ENCODE measurements around the gene SCYGR5.

SCYGR5 gene

DNA sequence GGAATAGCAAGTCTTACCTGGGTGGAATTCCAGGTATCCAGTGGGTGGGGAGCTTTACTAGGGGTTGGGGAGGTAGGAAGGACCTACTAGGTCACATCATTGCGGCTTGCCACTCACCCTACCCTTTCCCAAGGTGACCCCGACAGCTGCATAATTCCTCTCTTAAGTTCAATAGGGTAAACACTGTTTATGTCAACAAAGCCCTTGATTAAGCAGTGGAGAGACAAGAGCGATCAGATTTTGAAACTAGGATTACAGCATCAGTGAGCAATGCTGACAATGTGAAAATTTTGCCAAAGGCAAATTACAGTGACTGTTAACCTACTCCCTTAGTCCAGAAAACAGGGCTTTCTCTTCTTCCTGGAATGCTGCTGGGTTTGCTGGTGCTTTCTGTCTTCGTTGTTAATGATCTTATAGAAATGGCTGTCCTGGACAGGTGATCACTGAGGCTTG is 36.7 kb downstream of the SCYGR5 start:
- DNase-seq (ENCODE audit: insufficient read length, low spot score) (no peak), FAIRE-seq (no peak)
- TF ChIP-seq TAF1 (IDR thresholded peaks at IDR 0.05; ENCODE audit: low read depth, low read length) (no peak), POLR2AphosphoS5 (IDR thresholded peaks at IDR 0.05; ENCODE audit: low read depth, low read length) (no peak), SPI1 (IDR thresholded peaks at IDR 0.05; ENCODE audit: low read depth, low read length) (no peak), POU2F2 (IDR thresholded peaks at IDR 0.05; ENCODE audit: low read depth, low read length) (no peak), PAX5 (IDR thresholded peaks at IDR 0.05; ENCODE audit: insufficient read depth, low read length, severe bottlenecking) (no peak), POLR2A (IDR thresholded peaks at IDR 0.05; ENCODE audit: low read depth, low read length) (no peak)

DNA sequence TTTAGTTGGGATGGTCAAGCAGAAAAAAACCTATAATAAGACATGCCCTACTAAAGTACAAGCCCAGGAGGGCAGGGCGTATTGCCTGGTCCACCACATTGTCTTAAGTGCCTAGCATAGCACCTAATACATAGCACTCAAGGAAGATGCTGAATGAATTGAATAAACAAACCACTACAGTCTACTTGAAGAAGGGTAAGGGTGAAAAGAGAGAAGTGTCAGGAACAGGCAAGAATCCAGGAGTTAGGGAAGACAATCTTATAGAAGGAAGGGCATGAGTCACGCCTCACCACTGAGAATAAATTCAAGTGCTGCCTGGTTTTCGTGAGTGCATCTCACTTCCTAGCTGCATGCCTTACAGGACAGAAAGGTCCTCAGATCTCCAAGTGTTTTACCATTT is 37.4 kb downstream of the SCYGR5 start:
- FAIRE-seq = no peak
- DNase-seq (ENCODE audit: insufficient read length, low spot score) = no peak
- TF ChIP-seq POU2F2 (IDR thresholded peaks at IDR 0.05; ENCODE audit: low read depth, low read length) = no peak
- no peak for TF ChIP-seq TAF1 (IDR thresholded peaks at IDR 0.05; ENCODE audit: low read depth, low read length)
- TF ChIP-seq SPI1 (IDR thresholded peaks at IDR 0.05; ENCODE audit: low read depth, low read length) = no peak

DNA sequence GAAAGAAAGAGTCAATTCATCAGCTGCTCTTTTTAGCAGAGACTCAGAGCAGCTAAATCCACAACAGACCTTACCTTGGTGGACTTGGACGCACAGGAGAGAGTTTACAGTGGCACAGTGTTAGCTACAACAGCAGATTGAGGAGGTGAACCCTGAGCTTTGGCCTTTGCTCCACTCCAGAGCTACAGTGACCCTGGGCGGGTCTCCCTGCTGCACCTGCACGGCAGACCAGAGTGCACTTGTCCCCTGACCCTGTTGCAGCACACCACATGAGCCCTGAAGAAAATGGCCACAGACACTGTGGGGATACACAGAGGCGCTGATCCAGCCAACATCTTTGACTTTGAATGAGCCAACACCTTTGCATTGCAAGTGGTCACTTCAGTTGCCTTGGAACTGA is 40.3 kb downstream of the SCYGR5 start:
- DNase-seq (ENCODE audit: insufficient read length, low spot score) (no peak), FAIRE-seq (no peak)
- no peak for TF ChIP-seq PAX5 (IDR thresholded peaks at IDR 0.05; ENCODE audit: insufficient read depth, low read length, severe bottlenecking)
- TF ChIP-seq SPI1 (IDR thresholded peaks at IDR 0.05; ENCODE audit: low read depth, low read length) = no peak
- TF ChIP-seq POU2F2 (IDR thresholded peaks at IDR 0.05; ENCODE audit: low read depth, low read length) = no peak
- no peak for TF ChIP-seq POLR2AphosphoS5 (IDR thresholded peaks at IDR 0.05; ENCODE audit: low read depth, low read length)
- TF ChIP-seq TAF1 (IDR thresholded peaks at IDR 0.05; ENCODE audit: low read depth, low read length) = no peak
- TF ChIP-seq POLR2A (IDR thresholded peaks at IDR 0.05; ENCODE audit: low read depth, low read length) = no peak

DNA sequence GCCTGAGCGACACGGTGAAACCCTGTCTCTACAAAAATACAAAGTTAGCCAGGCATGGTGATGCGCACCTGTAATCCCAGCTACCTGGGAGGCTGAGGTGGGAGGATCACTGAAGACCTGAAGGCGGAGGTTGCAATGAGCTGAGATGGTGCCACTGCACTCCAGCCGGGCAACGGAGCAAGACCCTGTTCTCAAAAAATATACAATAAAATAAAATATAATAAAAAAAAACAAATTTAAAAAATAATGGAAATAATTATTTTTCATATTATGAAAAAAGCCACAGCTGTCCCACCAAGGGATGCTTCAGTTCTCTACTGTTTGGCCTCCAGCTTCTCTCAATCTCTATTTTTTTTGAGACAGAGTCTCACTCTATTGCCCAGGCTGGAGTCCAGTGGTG is 40.8 kb downstream of the SCYGR5 start:
- no peak for TF ChIP-seq SPI1 (IDR thresholded peaks at IDR 0.05; ENCODE audit: low read depth, low read length)
- TF ChIP-seq PAX5 (IDR thresholded peaks at IDR 0.05; ENCODE audit: insufficient read depth, low read length, severe bottlenecking) = no peak
- no peak for TF ChIP-seq POLR2AphosphoS5 (IDR thresholded peaks at IDR 0.05; ENCODE audit: low read depth, low read length)
- no peak for TF ChIP-seq POU2F2 (IDR thresholded peaks at IDR 0.05; ENCODE audit: low read depth, low read length)
- no peak for TF ChIP-seq TAF1 (IDR thresholded peaks at IDR 0.05; ENCODE audit: low read depth, low read length)
- TF ChIP-seq POLR2A (IDR thresholded peaks at IDR 0.05; ENCODE audit: low read depth, low read length) = no peak
- FAIRE-seq (no peak), DNase-seq (ENCODE audit: insufficient read length, low spot score) (no peak)

DNA sequence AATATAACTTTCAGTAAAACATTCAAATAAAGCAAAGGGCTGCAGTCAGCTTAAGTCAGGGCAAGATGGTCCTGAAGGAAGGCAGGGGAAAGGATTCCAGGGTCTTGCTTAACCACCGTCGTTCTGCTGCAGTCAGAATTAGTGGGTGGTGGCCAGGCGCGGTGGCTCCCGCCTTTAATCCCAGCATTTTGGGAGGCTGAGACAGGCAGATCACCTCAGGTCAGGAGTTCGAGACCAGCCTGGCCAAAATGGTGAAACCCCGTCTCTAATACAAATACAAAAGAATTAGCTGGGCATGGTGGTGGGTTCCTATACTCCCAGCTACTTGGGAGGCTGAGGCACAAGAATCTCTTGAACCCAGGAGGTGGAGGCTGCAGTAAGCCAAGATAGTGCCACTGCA is 44.4 kb downstream of the SCYGR5 start:
- TF ChIP-seq SPI1 (IDR thresholded peaks at IDR 0.05; ENCODE audit: low read depth, low read length) (no peak), TAF1 (IDR thresholded peaks at IDR 0.05; ENCODE audit: low read depth, low read length) (no peak), POLR2AphosphoS5 (IDR thresholded peaks at IDR 0.05; ENCODE audit: low read depth, low read length) (no peak), POLR2A (IDR thresholded peaks at IDR 0.05; ENCODE audit: low read depth, low read length) (no peak), POU2F2 (IDR thresholded peaks at IDR 0.05; ENCODE audit: low read depth, low read length) (no peak), PAX5 (IDR thresholded peaks at IDR 0.05; ENCODE audit: insufficient read depth, low read length, severe bottlenecking) (no peak)
- DNase-seq (ENCODE audit: insufficient read length, low spot score) = no peak
- FAIRE-seq = no peak

DNA sequence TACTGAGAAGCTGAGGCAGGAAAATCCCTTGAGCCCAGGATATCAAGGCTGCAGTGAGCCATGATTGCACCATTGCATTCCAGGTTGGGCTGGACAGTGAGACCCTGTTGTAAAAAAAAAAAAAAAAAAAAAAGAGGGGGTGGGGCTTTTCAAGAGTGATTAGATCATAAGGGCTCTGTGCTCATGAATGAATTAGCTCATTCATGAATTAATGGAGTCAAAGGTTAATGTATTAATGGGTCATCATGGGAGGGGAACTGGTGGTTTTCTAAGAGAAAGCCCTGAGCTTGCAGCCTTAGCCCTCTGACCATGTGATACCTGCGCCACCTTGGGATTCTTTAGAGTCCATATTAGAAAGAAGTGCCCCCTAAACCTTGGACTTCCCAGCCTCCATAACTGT is 46.7 kb downstream of the SCYGR5 start:
- no peak for FAIRE-seq
- TF ChIP-seq POU2F2 (IDR thresholded peaks at IDR 0.05; ENCODE audit: low read depth, low read length) = no peak
- no peak for DNase-seq (ENCODE audit: insufficient read length, low spot score)

DNA sequence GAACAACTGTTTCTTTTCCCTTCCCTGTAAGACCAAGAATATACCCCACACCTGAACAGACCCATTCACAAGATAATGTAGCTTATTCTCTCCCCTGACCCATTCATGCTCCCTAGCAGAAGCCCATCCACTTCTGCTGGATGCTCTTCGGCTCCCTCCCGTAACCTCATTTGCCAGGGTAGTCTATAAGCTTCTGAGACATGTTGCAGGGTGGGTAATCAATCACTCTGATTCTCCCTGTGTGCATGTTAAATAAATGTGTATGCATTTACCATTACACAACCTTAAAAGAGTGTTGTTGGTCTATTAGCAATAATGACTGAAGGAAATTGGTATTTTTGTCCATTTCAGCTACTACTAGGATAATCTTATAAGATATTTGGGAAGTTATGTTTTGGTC is 49.9 kb downstream of the SCYGR5 start:
- DNase-seq (ENCODE audit: insufficient read length, low spot score) = no peak
- FAIRE-seq = no peak
- TF ChIP-seq POU2F2 (IDR thresholded peaks at IDR 0.05; ENCODE audit: low read depth, low read length) (no peak), POLR2A (IDR thresholded peaks at IDR 0.05; ENCODE audit: low read depth, low read length) (no peak), POLR2AphosphoS5 (IDR thresholded peaks at IDR 0.05; ENCODE audit: low read depth, low read length) (no peak), SPI1 (IDR thresholded peaks at IDR 0.05; ENCODE audit: low read depth, low read length) (no peak)

Measured in GM12891 (cell line).